HG03045 (cell line): ENCODE results near the gene MEPCE.

Experiments used
- ATAC-seq: cut with Tn5 transposase; IDR thresholded peaks from one replicate; pipeline ENCODE4 v1.9.1; 2021; ENCODE audit warnings: mild to moderate bottlenecking, moderate library complexity; ENCODE audit not compliant: unreplicated experiment

Gene MEPCE

GRCh38 chr7:100481466-100481865 is 51.8 kb downstream of the MEPCE start:
- no peak for ATAC-seq

DNA sequence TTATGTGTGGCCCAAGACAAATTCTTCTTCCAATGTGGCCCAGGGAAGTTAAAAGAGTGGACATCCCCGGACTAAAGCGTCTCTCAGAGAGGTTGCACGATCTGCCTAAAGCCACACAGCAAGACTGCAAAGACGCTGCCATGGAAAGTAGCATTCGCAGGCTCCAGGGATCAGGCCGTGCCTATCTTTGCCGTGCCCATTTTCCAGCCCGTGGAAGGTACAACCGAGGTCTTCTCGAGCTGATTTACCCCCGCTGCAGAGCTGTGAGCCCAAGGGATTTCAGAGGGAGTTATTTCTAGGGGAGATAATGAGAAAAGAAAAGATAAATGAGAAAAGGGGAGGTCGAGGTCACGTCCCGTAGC is 53.1 kb downstream of the MEPCE start:
- ATAC-seq: no peak

- peak; percentile 61 for ATAC-seq
These were observed 53.6 kb downstream of the MEPCE start for GRCh38 chr7:100483090-100483721.
